BLaER1 treated with 17β-estradiol and CSF1 and Interleukin-3, amounts not matched to agents 10 nM and 100 nM (cell line): ENCODE measurements around the gene ADORA1.

ENCODE experiments used
- H3K27ac ChIP-seq, 11 experiments: shearing (Covaris generic); formaldehyde crosslinking; 2 replicates each; pipeline ENCODE4 v1.8.1; 2022
- H3K27me3 ChIP-seq, 11 experiments: shearing (Covaris generic); formaldehyde crosslinking; 2 replicates each; pipeline ENCODE4 v1.8.1; 2022
- H3K36me3 ChIP-seq, 11 experiments: shearing (Covaris generic); formaldehyde crosslinking; 2 replicates each; pipeline ENCODE4 v1.8.1; 2022
- H3K4me1 ChIP-seq, 10 experiments: shearing (Covaris generic); formaldehyde crosslinking; 2 replicates each; pipeline ENCODE4 v1.8.1; 2022
- H3K4me2 ChIP-seq, 11 experiments: shearing (Covaris generic); formaldehyde crosslinking; 2 replicates each; pipeline ENCODE4 v1.8.1; 2022
- H3K4me3 ChIP-seq, 10 experiments: shearing (Covaris generic); formaldehyde crosslinking; 2 replicates each; pipeline ENCODE4 v1.8.1; 2022
- H3K9ac ChIP-seq, 11 experiments: shearing (Covaris generic); formaldehyde crosslinking; 2 replicates each; pipeline ENCODE4 v1.8.1; 2022
- H3K9me3 ChIP-seq, 11 experiments: shearing (Covaris generic); formaldehyde crosslinking; replicated peaks in 1 of 11; 2 replicates each; pipeline ENCODE4 v1.8.1; 2022
- H4K20me1 ChIP-seq, 11 experiments: shearing (Covaris generic); formaldehyde crosslinking; 2 replicates each; pipeline ENCODE4 v1.8.1; 2022
- Cebpa-rat ChIP-seq, 11 experiments: shearing (Covaris generic); IDR thresholded peaks; 2 replicates each; pipeline ENCODE4 v1.8.1; 2022

Gene ADORA1

DNA sequence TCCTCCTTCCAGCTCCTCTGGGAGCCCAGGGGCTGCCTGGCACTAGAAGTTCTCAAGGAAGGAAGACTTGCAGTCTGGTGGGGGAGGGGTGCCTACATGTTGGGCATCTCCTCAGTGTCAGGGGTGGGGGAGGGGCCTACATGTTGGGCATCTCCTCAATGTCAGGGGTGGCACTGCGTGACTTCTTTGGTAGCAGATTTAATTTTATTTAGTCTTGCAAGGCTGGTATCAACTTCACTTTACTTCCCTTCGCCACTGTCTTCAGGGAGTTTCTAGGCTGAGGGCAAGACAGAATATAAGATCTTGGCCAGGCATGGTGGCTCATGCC is 18.5 kb downstream of the ADORA1 start:
- H3K9me3 ChIP-seq = peaks cover 0 to 5% (median 0%) of the 10 kb centered on the region in 11 experiments; a peak in 1 of 22 replicates
- H3K36me3 ChIP-seq = no peaks in the 10 kb centered on the region
- peaks cover 47 to 100% (median 98%) of the 10 kb centered on the region in 10 experiments for H3K4me1 ChIP-seq
- H3K9ac ChIP-seq = peak overlapping the region in 1 of 11 experiments; percentile 35; a peak in 1 of 22 replicates
- 0 out of 22 replicates have a peak, but pooled peaks cover 0 to 5% (median 0%) of the 10 kb centered on the region in 11 experiments for H3K27me3 ChIP-seq
- H3K27ac ChIP-seq = 0 out of 22 replicates have a peak overlapping the region, but pooled peaks of 1 of the 11 experiments have one; percentile 22
- H3K4me2 ChIP-seq = peak overlapping the region; percentile 47 to 93 (median 69)
- H4K20me1 ChIP-seq = no peaks in the 10 kb centered on the region
- TF ChIP-seq Cebpa-rat (IDR thresholded peaks at IDR 0.05) = no peak
- H3K4me3 ChIP-seq = no peak overlapping the region

DNA sequence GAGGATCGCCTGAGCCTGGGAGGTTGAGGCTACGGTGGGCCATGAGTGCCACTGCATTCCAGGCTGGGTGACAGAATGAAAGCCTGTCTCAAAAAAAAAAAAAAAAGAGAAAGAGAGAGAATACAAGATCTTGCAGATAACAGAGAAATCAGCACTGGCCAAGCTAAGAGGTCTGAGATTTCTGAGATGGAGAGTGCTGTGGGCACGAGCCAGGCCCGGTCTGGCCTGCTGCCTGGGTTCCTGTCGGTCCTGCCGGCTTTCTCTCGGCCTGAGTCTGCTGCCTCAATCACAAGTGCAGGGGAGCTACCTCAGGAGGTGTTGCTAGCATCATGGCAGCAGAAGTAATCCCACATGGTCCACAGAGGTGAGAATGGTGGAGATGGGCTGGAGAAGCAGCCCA is 19.0 kb downstream of the ADORA1 start:
- TF ChIP-seq Cebpa-rat (IDR thresholded peaks at IDR 0.05) = no peak
- Histone ChIP-seq H3K4me1 (peaks cover 42 to 99% (median 96%) of the 10 kb centered on the region in 10 experiments), H3K9me3 (peaks cover 0 to 5% (median 0%) of the 10 kb centered on the region in 11 experiments; a peak in 1 of 22 replicates), H3K27ac (no peak overlapping the region), H3K27me3 (0 out of 22 replicates have a peak, but pooled peaks cover 0 to 5% (median 0%) of the 10 kb centered on the region in 11 experiments), H3K9ac (no peak overlapping the region), H3K36me3 (no peaks in the 10 kb centered on the region), H4K20me1 (no peaks in the 10 kb centered on the region), H3K4me3 (no peak overlapping the region), H3K4me2 (peak overlapping the region in 10 of 11 experiments; percentile 47 to 93 (median 70); a peak in 18 of 22 replicates)

DNA sequence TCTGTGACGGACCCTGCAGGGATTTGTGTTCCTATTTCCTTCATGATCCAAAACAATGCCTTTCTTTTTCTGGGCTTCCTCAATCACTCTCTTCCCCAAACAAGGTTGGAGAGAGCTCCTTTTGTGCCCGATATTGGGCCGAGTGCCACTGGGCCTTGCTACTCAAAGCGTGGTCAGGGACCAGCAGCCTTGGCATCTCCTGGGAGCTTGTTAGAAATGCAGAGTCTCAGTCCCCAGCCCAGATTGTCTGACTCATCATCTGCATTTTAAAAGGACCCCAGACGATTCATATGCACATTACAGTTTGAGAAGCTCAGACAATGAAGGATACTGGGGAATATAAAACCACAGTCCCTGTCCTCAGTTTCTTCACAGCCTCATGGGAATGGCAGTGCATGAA is 19.9 kb downstream of the ADORA1 start:
- Histone ChIP-seq H3K27me3 (0 out of 22 replicates have a peak, but pooled peaks cover 0 to 5% (median 0%) of the 10 kb centered on the region in 11 experiments), H3K9me3 (peaks cover 0 to 5% (median 0%) of the 10 kb centered on the region in 11 experiments; a peak in 1 of 22 replicates), H3K4me3 (no peak overlapping the region), H3K4me2 (peak overlapping the region in 8 of 11 experiments; percentile 54 to 93 (median 70); a peak in 16 of 22 replicates), H3K27ac (no peak overlapping the region), H4K20me1 (no peaks in the 10 kb centered on the region), H3K4me1 (peaks cover 44 to 99% (median 95%) of the 10 kb centered on the region in 10 experiments), H3K36me3 (no peaks in the 10 kb centered on the region), H3K9ac (no peak overlapping the region)
- TF ChIP-seq Cebpa-rat (IDR thresholded peaks at IDR 0.05) = no peak

DNA sequence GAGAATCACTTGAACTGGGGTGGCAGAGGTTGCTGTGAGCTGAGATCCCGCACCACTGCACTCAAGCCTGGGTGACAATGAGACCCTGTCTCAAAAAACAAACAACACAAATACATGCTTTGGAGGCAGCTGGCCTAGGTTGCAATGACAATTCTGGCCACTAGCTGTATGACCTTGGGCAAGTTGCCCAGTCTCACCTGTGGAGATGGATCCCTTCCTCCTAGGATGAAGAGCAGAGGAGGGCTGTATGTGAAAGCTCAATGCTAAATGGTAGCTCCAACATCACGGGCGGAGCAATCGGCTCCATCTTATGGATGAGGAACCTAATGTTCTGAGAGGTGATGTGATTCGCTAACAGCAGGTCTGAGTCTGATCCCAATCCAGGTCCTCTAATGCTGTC is 20.6 kb downstream of the ADORA1 start:
- Histone ChIP-seq H4K20me1 (no peaks in the 10 kb centered on the region), H3K27me3 (no peaks in the 10 kb centered on the region), H3K4me1 (peaks cover 49 to 99% (median 95%) of the 10 kb centered on the region in 10 experiments), H3K9me3 (peaks cover 0 to 2% (median 0%) of the 10 kb centered on the region in 11 experiments; a peak in 1 of 22 replicates), H3K27ac (no peak overlapping the region), H3K4me3 (no peak overlapping the region), H3K9ac (no peak overlapping the region), H3K36me3 (no peaks in the 10 kb centered on the region), H3K4me2 (peak overlapping the region in 8 of 11 experiments; percentile 15 to 93 (median 67); a peak in 12 of 22 replicates)
- TF ChIP-seq Cebpa-rat (IDR thresholded peaks at IDR 0.05) = no peak

DNA sequence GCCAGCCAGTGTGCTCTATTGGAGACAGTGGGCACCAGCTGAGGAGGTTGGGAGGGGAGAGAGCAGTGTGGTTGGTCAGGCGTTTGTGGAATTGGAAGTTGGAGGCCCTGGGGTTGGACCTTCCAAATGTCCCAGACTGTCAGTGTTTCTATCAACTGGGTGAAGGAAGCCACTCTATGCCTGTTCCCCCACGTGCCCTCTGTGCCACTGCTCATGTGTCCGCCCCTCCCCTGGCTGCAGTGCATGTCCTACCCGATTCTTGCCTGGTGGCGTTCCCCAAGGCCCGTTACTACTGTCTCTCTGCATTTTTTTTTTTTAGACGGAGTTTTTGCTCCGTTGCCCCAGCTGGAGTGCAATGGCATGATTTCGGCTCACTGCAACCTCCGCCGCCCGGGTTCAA is 21.1 kb downstream of the ADORA1 start:
- no peaks in the 10 kb centered on the region for H3K9me3 ChIP-seq
- H3K4me1 ChIP-seq = peaks cover 49 to 99% (median 95%) of the 10 kb centered on the region in 10 experiments
- no peak overlapping the region for H3K9ac ChIP-seq
- no peak for TF ChIP-seq Cebpa-rat (IDR thresholded peaks at IDR 0.05)
- H3K27me3 ChIP-seq = no peaks in the 10 kb centered on the region
- no peak overlapping the region for H3K4me3 ChIP-seq
- H3K36me3 ChIP-seq = no peaks in the 10 kb centered on the region
- H3K27ac ChIP-seq = no peak overlapping the region
- peak overlapping the region in 9 of 11 experiments; percentile 15 to 93 (median 64); a peak in 10 of 22 replicates for H3K4me2 ChIP-seq
- no peaks in the 10 kb centered on the region for H4K20me1 ChIP-seq

DNA sequence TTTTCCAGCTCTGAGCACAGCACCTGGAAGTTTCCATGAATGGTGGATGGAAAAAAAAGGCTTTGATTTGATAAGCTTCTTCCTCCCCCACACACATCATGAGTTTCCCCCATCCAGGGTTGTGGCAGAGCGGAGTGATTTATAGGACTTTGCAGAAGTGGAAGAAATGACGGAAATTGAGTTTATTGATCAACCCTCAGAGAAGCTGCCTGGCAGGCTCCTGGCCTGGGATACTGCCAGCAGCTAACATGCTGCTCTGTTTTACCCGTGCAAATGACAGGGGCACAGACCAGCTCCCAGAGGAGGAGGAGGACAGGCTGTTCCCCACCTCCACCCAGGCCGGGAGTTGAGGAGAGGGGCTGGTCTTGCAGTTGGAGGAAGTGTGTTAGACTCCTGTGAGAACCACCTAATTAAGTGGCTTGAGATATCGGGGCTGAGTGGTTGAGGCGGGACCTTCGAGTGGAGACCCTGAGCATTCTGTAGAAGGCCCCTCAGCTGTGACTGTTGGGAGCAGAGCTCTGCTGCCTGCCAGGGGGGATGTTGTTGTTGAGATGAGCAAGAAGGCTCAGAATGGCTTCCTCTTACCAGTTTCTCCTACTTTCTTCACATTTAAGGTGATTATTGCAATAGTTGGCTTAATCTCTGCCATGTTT is 21.8 kb downstream of the ADORA1 start:
- Histone ChIP-seq H4K20me1 (no peaks in the 10 kb centered on the region), H3K27me3 (no peaks in the 10 kb centered on the region), H3K4me1 (peaks cover 54 to 99% (median 96%) of the 10 kb centered on the region in 10 experiments), H3K4me3 (no peak overlapping the region), H3K9ac (no peak overlapping the region), H3K4me2 (peak overlapping the region; percentile 48 to 93 (median 62)), H3K27ac (no peak overlapping the region), H3K9me3 (no peaks in the 10 kb centered on the region), H3K36me3 (no peaks in the 10 kb centered on the region)
- TF ChIP-seq Cebpa-rat (IDR thresholded peaks at IDR 0.05) = no peak

DNA sequence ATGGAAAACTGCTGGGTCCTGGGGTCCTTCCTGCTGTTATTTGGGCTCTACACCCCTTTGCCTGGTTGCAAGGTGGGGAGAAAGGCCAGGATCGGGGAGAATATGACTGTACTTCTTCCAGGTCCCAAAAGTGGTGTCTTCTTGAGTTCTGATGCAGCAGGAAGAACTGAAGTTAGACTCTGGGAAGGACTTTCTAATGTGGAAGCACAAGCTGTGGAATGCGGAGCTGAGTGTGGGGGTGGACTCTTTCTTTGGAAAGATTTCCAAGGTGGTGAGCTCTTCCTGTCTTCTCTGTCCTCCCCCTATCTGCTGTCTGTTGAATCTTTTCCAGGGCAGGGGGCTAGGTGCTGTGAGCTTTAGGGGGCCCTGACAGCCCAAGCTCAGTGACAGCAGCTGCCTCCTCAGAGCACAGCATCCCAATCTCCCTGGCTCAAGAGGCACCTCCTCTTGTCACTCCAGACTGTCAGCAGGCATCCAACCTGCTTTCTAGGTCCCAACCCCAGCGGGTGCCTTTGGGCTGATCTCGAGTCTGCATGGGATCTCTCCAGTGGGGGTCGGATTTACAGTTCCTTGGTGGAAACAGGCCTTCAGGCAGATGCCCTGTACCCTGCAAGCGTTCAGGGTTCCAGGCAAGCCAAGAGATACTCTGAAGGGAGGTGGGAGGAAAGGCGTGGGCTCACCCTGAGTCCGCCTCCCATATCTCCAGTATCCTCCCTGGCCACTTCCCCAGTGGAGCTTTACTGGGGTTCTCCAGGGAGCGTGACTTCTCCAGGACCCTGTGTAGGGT is 23.2 kb downstream of the ADORA1 start:
- TF ChIP-seq Cebpa-rat (IDR thresholded peaks at IDR 0.05) = no peak
- no peak overlapping the region for H3K9ac ChIP-seq

DNA sequence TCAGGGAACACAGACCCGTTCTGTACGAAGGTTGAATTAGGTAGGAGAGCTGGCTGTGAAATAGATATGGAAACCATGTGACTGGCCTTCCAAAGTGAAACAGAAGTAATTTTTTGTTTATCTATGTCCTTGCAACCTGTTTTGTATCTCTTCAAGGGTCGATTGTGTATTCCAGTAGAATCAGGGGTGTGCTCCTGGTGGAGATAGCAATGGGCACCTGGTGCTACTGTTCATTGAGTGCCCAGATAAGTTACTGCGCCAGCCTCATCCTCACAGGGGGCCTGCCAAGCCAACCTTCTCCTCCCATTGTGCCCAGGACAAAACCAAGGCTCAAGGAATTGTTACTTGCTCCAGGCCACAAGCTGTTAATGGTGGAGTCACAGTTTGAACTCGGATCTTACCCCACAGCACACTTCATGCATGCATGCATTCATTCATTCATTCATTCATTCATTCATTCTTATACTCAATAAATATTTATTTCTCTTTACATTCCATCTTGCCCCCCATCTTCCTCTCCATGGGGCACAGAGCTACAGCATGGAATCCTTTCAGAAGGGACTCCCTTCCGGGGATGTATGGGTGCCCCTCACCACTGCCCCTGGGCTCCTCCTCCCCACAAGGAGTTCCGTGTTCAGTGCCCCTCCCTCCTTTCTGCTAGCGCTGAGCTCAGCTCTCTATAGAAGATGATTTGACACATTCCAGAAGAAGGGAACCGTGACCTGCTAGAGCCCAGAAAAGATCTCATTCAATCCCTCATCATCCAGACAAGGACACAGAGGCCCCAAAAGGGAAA is 24.0 kb downstream of the ADORA1 start:
- Histone ChIP-seq H3K4me2 (peak overlapping the region; percentile 41 to 95 (median 84); a peak in 21 of 22 replicates), H3K9ac (no peak overlapping the region), H3K4me1 (peaks cover 54 to 88% (median 81%) of the 10 kb centered on the region in 10 experiments)

More for the DNA sequence above, 23.2 kb downstream of the ADORA1 start:
- peak overlapping the region in 9 of 11 experiments; percentile 3 to 93 (median 59); a peak in 15 of 22 replicates for H3K4me2 ChIP-seq
- no peaks in the 10 kb centered on the region for H4K20me1 ChIP-seq
- H3K36me3 ChIP-seq = no peaks in the 10 kb centered on the region
- no peak overlapping the region for H3K27ac ChIP-seq
- no peaks in the 10 kb centered on the region for H3K27me3 ChIP-seq
- no peak overlapping the region for H3K4me3 ChIP-seq
- H3K4me1 ChIP-seq = peaks cover 60 to 95% (median 89%) of the 10 kb centered on the region in 10 experiments
- H3K9me3 ChIP-seq = no peaks in the 10 kb centered on the region

More for the DNA sequence above, 24.0 kb downstream of the ADORA1 start:
- H4K20me1 ChIP-seq = no peaks in the 10 kb centered on the region
- no peak for TF ChIP-seq Cebpa-rat (IDR thresholded peaks at IDR 0.05)
- H3K27ac ChIP-seq = no peak overlapping the region
- H3K36me3 ChIP-seq = no peaks in the 10 kb centered on the region
- no peaks in the 10 kb centered on the region for H3K27me3 ChIP-seq
- no peak overlapping the region for H3K4me3 ChIP-seq
- no peaks in the 10 kb centered on the region for H3K9me3 ChIP-seq
